K562 (cell line): ENCODE results near the gene ATP5F1A. TPM values are rescaled to one million over a fixed set of nuclear protein-coding genes. Genes with fewer than 3 reads are reported as not detected.
A peak's percentile ranks its signal among the peaks of the same experiment; 100 is the strongest.
"Not testable (repeated sequence)": the region's sequence is repeated elsewhere in the genome, so short reads cannot be mapped to it uniquely, and the experiment has no call there.

ENCODE experiments used
- ATAC-seq: fragments of 200-7000 bp; cut with Tn5 transposase; 3 replicates; pipeline ENCODE4 v1.9.1; 2020; ENCODE audit warnings: moderate library complexity
- BruUV-seq: library from RNA; stranded (reverse); fragments of 400-500 nt; replicated peaks from 2 replicates; lab custom pipeline; 2021; lab: Mats Ljungman, UMichigan
- CTCF ChIA-PET: fragments of 300-600 bp; formaldehyde crosslinking; extraction: SDS; loops from one replicate; lab custom pipeline; 2021; ENCODE audit warnings: low intra/inter-chr PET ratio; lab: Yijun Ruan, JAX
- POLR2A ChIA-PET: fragments of 300-600, 350-650 bp; sonication (Branson Sonifier 250); formaldehyde crosslinking; extraction: SDS; loops from one replicate; lab custom pipeline; 2021; ENCODE audit warnings: antibody characterized with exemption, inconsistent platforms; lab: Yijun Ruan, JAX
- DNase-seq, 4 experiments: peaks; one replicate each; pipeline versions ENCODE4 v3.0.0 to v3.0.0-alpha.2; 2011 to 2018; ENCODE audit warnings: low spot score in 3 of 4, mixed read lengths in 3 of 4; ENCODE audit errors: extremely low read depth in 1 of 4
- FAIRE-seq: peaks from 2 replicates; lab custom pipeline; 2011; peaks lifted over from hg19 to GRCh38; lab: Jason Lieb, UNC
- H2AFZ ChIP-seq: 2 replicates; pipeline ENCODE4 v1.6.0; 2011; ENCODE audit warnings: low read depth, low read length, control low read depth, inconsistent platforms
- H3K27ac ChIP-seq: fragments of 200-600 bp; 3 replicates; pipeline ENCODE4 v1.8.0; 2011; ENCODE audit warnings: low read depth, mild to moderate bottlenecking, control low read depth, inconsistent platforms, low read length, moderate library complexity, mixed read lengths; ENCODE audit errors: extremely low read depth
- H3K27me3 ChIP-seq, 2 experiments: fragments of 300-600 bp in 1 of 2; 2 replicates in 1 of 2; 3 replicates in 1 of 2; pipeline versions ENCODE4 v1.6.0 to v1.8.0; 2011; ENCODE audit warnings: inconsistent platforms in 2 of 2, low read length in 2 of 2, mild to moderate bottlenecking in 1 of 2, mixed read lengths in 1 of 2, moderate library complexity in 1 of 2; ENCODE audit not compliant: control insufficient read depth in 2 of 2, insufficient read depth in 2 of 2
- H3K36me3 ChIP-seq: fragments of 300-600 bp; 3 replicates; pipeline ENCODE4 v1.8.0; 2011; ENCODE audit warnings: mild to moderate bottlenecking, low read length, inconsistent platforms; ENCODE audit not compliant: control insufficient read depth, insufficient read depth
- H3K4me1 ChIP-seq, 2 experiments: fragments of 200-600 bp in 1 of 2; replicated peaks in 1 of 2; 2 replicates in 1 of 2; 3 replicates in 1 of 2; pipeline versions ENCODE4 v1.5.1 to v1.8.0; 2011; ENCODE audit warnings: inconsistent platforms in 2 of 2, low read length in 2 of 2, mild to moderate bottlenecking in 1 of 2, mixed read lengths in 1 of 2, moderate library complexity in 1 of 2; ENCODE audit not compliant: control insufficient read depth in 2 of 2, insufficient read depth in 2 of 2
- H3K4me2 ChIP-seq: 2 replicates; pipeline ENCODE4 v1.6.1; 2011; ENCODE audit warnings: low read length, control low read depth, inconsistent platforms, mixed read lengths; ENCODE audit not compliant: insufficient read depth
- H3K4me3 ChIP-seq: fragments of 200-600 bp; sonication (generic), shearing (Covaris generic); 2 replicates; pipeline ENCODE4 v1.5.1; 2016; ENCODE audit warnings: control low read depth, inconsistent platforms
- H3K79me2 ChIP-seq: fragments of 200-600 bp; 3 replicates; pipeline ENCODE4 v1.8.0; 2011; ENCODE audit warnings: low read length, inconsistent platforms; ENCODE audit not compliant: control insufficient read depth, insufficient read depth
- H3K9ac ChIP-seq, 2 experiments: 2 replicates each; pipeline versions ENCODE4 v1.6.0 to v1.6.1; 2011; ENCODE audit warnings: low read depth in 2 of 2, low read length in 2 of 2, control low read depth in 1 of 2, inconsistent platforms in 1 of 2, mild to moderate bottlenecking in 1 of 2, mixed read lengths in 1 of 2; ENCODE audit not compliant: insufficient read depth in 1 of 2
- H3K9me1 ChIP-seq: one replicate; pipeline ENCODE4 v1.6.0; 2011; ENCODE audit warnings: inconsistent platforms, mild to moderate bottlenecking, low read length, moderate library complexity; ENCODE audit not compliant: control insufficient read depth, insufficient read depth
- H3K9me3 ChIP-seq: replicated peaks from 2 replicates; pipeline ENCODE4 v1.5.1; 2011; ENCODE audit warnings: low read depth, low read length, inconsistent platforms; ENCODE audit not compliant: control insufficient read depth, insufficient read depth
- H4K20me1 ChIP-seq: replicated peaks from 2 replicates; pipeline ENCODE4 v1.6.1; 2011; ENCODE audit warnings: low read length, inconsistent platforms, mixed read lengths; ENCODE audit not compliant: control insufficient read depth, insufficient read depth
- CBFA2T3 ChIP-seq: fragments of 450-650 bp; IDR thresholded peaks from 2 replicates; pipeline ENCODE4 v1.6.1; 2017
- FOSL1 ChIP-seq: fragments of 200-800 bp; sonication (Bioruptor generic); conservative IDR thresholded peaks from 2 replicates; pipeline ENCODE4 v1.6.1; 2016; ENCODE audit warnings: missing genetic modification characterization, missing compliant biosample characterization
- KDM1A ChIP-seq, 2 experiments: fragments of 450-650 bp; IDR thresholded peaks; 2 replicates each; pipeline ENCODE4 v1.6.1; 2016; ENCODE audit warnings: mild to moderate bottlenecking in 2 of 2
- NCOA6 ChIP-seq: fragments of 450-650 bp; IDR thresholded peaks from 2 replicates; pipeline ENCODE4 v1.6.1; 2017; ENCODE audit warnings: mild to moderate bottlenecking
- NR1H2 ChIP-seq: sonication (generic); formaldehyde crosslinking; IDR thresholded peaks from 2 replicates; pipeline ENCODE4 v1.4.0; 2020; ENCODE audit warnings: mild to moderate bottlenecking, missing genetic modification reagents
- ZNF277 ChIP-seq: fragments of 250-450 bp; sonication (Bioruptor Pico); IDR thresholded peaks from 2 replicates; pipeline ENCODE4 v1.8.0; 2022; ENCODE audit warnings: inconsistent platforms, mild to moderate bottlenecking, moderate library complexity, borderline replicate concordance
- WGBS: fragments of 100-300 bp; shearing (Covaris generic); methylation state at CpG from one replicate; pipeline ENCODE4 v1.1.6; 2016; ENCODE audit warnings: low coverage, mixed read lengths; ENCODE audit not compliant: insufficient coverage; ENCODE audit errors: missing lambda C conversion rate; 5-methylcytosine and 5-hydroxymethylcytosine counted together
- in situ Hi-C: fragments of 300-500 bp; cut with MboI; formaldehyde crosslinking; loops from 4 replicates; pipeline ENCODE4 v1.15.0; 2018; ENCODE audit warnings: inconsistent platforms, mixed read lengths
- intact Hi-C: fragments of 100-400 bp; cut with micrococcal nuclease; formaldehyde crosslinking; loops from 2 replicates; pipeline ENCODE4 v1.14.2; 2022
- polyA plus RNA-seq, 8 experiments: library from polyadenylated mRNA; depleted of rRNA in 4 of 8; stranded (reverse) in 5 of 8; unstranded in 3 of 8; fragments of >200 nt; fragmentation: Nextera tagmentation in 2 of 8; fragmentation: Illumina TruSeq in 1 of 8; extraction: Ambion mirVana in 2 of 8; extraction: Trizol in 1 of 8; gene quantifications; 2 replicates each; pipeline versions ENCODE4 v1.2.1 to v1.2.3, GENCODE V29; 2011 to 2014; ENCODE audit warnings: inconsistent platforms in 1 of 8, missing spikeins in 1 of 8
- total RNA-seq, 7 experiments: library from RNA; depleted of rRNA in 6 of 7; stranded (reverse); fragments of >200 nt in 6 of 7; fragmentation: Illumina TruSeq in 2 of 7; extraction: Trizol in 2 of 7; gene quantifications; 2 replicates each; pipeline versions ENCODE4 v1.2.1 to v1.2.3, GENCODE V29; 2011 to 2021; ENCODE audit warnings: low replicate concordance in 1 of 7

Gene ATP5F1A
- total and polyA plus RNA-seq, 9 of the 15 experiments (the other 6 are each of a cell fraction or from before 2014, with no cell fraction given): 377 to 762 (median 490) TPM

GRCh38 chr18:46095532-46095931, 2.6 kb downstream of the ATP5F1A start:
- no peak overlapping the region for H3K4me2 ChIP-seq
- BruUV-seq: no TSS peak
- H3K4me1 ChIP-seq: peaks cover 3 to 6% of the 10 kb centered on the region in 2 experiments; a peak in 2 of 5 replicates
- TF ChIP-seq ZNF277: no peak
- no peak for TF ChIP-seq NR1H2 (CRISPR knock-in tag)
- TF ChIP-seq NCOA6: no peak
- TF ChIP-seq FOSL1 (tag): no peak
- no peak for TF ChIP-seq KDM1A (IDR thresholded peaks at IDR 0.05)
- POLR2A ChIA-PET: no interaction called here
- 0 out of 3 replicates have a peak overlapping the region, but pooled peaks have one; percentile 19 for H3K27ac ChIP-seq
- H3K4me3 ChIP-seq: no peak overlapping the region
- DNase-seq (no peak), ATAC-seq (no peak), FAIRE-seq (no peak)
- H3K79me2 ChIP-seq: peaks cover 77% of the 10 kb centered on the region
- in situ Hi-C loops (no loop called here), intact Hi-C loops (no loop called here)
- peaks cover 53% of the 10 kb centered on the region for H3K36me3 ChIP-seq
- H3K9ac ChIP-seq: peak overlapping the region in 1 of 2 experiments; percentile 58; a peak in 1 of 4 replicates
- no peaks in the 10 kb centered on the region for H3K9me3 ChIP-seq
- no peak overlapping the region for H2AFZ ChIP-seq
- H4K20me1 ChIP-seq: no peaks in the 10 kb centered on the region
- CTCF ChIA-PET: no interaction called here
- H3K27me3 ChIP-seq: no peaks in the 10 kb centered on the region
- 88% methylated on average over 6 of the region's 10 CpGs for WGBS
- no peaks in the 10 kb centered on the region for H3K9me1 ChIP-seq

- H3K9ac ChIP-seq, H4K20me1 ChIP-seq, FAIRE-seq, H3K4me1 ChIP-seq, H2AFZ ChIP-seq, in situ Hi-C loops, BruUV-seq, H3K9me1 ChIP-seq, ATAC-seq, POLR2A ChIA-PET, CTCF ChIA-PET, H3K27ac ChIP-seq, H3K27me3 ChIP-seq, H3K9me3 ChIP-seq, DNase-seq, intact Hi-C loops, H3K4me3 ChIP-seq, H3K4me2 ChIP-seq: not testable (repeated sequence)
- Histone ChIP-seq H3K79me2 (peaks cover 43% of the 10 kb centered on the region), H3K36me3 (peaks cover 98% of the 10 kb centered on the region)
- TF ChIP-seq CBFA2T3: peak; percentile 32; the same call in 1 of the 2 replicates
- 78% methylated on average over 5 of the region's 8 CpGs for WGBS
Observed at GRCh38 chr18:46088501-46088900, 9.6 kb downstream of the ATP5F1A start.
